Neuron (in vitro differentiated cells): Measurements from ENCODE around the gene ECI2.
A peak's percentile ranks its signal among the peaks of the same experiment; 100 is the strongest.

Experiments used
- H2AFZ ChIP-seq: one replicate; pipeline ENCODE4 v1.6.1; 2013; ENCODE audit warnings: low read depth, mild to moderate bottlenecking, inconsistent platforms, low read length, moderate library complexity
- H3K27me3 ChIP-seq: one replicate; pipeline ENCODE4 v1.6.1; 2013; ENCODE audit warnings: low read length; ENCODE audit not compliant: insufficient read depth
- H3K36me3 ChIP-seq: one replicate; pipeline ENCODE4 v1.6.1; 2013; ENCODE audit warnings: low read length; ENCODE audit not compliant: insufficient read depth
- H3K4me1 ChIP-seq: one replicate; pipeline ENCODE4 v1.6.1; 2013; ENCODE audit warnings: low read length; ENCODE audit not compliant: insufficient read depth
- H3K4me3 ChIP-seq: 2 replicates; pipeline ENCODE4 v1.5.1; 2013; ENCODE audit warnings: mild to moderate bottlenecking, low read length, moderate library complexity
- H3K9me3 ChIP-seq: one replicate; pipeline ENCODE4 v1.6.1; 2013; ENCODE audit warnings: low read length

Gene ECI2

GRCh38 chr6:4134841-4135664 is at the start of gene ECI2:
ECI2 (minus strand) TSS chr6:4135575; CDS start chr6:4135560, 15 bp downstream.
- H3K36me3 ChIP-seq, result peaks cover 14% of the 10 kb centered on the region
- H3K4me3 ChIP-seq, result peak within 1 kb of the TSS; percentile 88
- peaks cover 4% of the 10 kb centered on the region for H3K27me3 ChIP-seq
- H2AFZ ChIP-seq, result peak within 1 kb of the TSS; percentile 95
- H3K9me3 ChIP-seq, result peaks cover 2% of the 10 kb centered on the region
- H3K4me1 ChIP-seq, result peaks cover 19% of the 10 kb centered on the region

- H3K36me3 ChIP-seq, result no peaks in the 10 kb centered on the region
- no peaks in the 10 kb centered on the region for H3K4me1 ChIP-seq
- H3K9me3 ChIP-seq, result no peaks in the 10 kb centered on the region
- no peaks in the 10 kb centered on the region for H3K27me3 ChIP-seq
- H3K4me3 ChIP-seq, result no peak overlapping the region
- no peak overlapping the region for H2AFZ ChIP-seq
Observed at GRCh38 chr6:4180652-4181255, 45.4 kb upstream of the ECI2 start.

GRCh38 chr6:4179960-4180651 is 44.7 kb upstream of the ECI2 start:
- Histone ChIP-seq H3K36me3 (no peaks in the 10 kb centered on the region), H3K27me3 (no peaks in the 10 kb centered on the region), H3K4me3 (no peak overlapping the region), H3K9me3 (no peaks in the 10 kb centered on the region), H2AFZ (no peak overlapping the region), H3K4me1 (no peaks in the 10 kb centered on the region)

- H3K36me3 ChIP-seq, result no peaks in the 10 kb centered on the region
- no peaks in the 10 kb centered on the region for H3K4me1 ChIP-seq
- H3K4me3 ChIP-seq, result no peak overlapping the region
- no peak overlapping the region for H2AFZ ChIP-seq
- H3K27me3 ChIP-seq, result no peaks in the 10 kb centered on the region
- H3K9me3 ChIP-seq, result no peaks in the 10 kb centered on the region
Observed at GRCh38 chr6:4178737-4179333, 43.5 kb upstream of the ECI2 start.

GRCh38 chr6:4176907-4177306 is 41.5 kb upstream of the ECI2 start:
- H2AFZ ChIP-seq, result no peak overlapping the region
- no peaks in the 10 kb centered on the region for H3K36me3 ChIP-seq
- no peak overlapping the region for H3K4me3 ChIP-seq
- no peaks in the 10 kb centered on the region for H3K9me3 ChIP-seq
- no peaks in the 10 kb centered on the region for H3K27me3 ChIP-seq
- no peaks in the 10 kb centered on the region for H3K4me1 ChIP-seq

- H3K4me1 ChIP-seq, result peaks cover 5% of the 10 kb centered on the region
- no peaks in the 10 kb centered on the region for H3K9me3 ChIP-seq
- H3K27me3 ChIP-seq, result no peaks in the 10 kb centered on the region
- H3K4me3 ChIP-seq, result no peak overlapping the region
- no peaks in the 10 kb centered on the region for H3K36me3 ChIP-seq
- no peak overlapping the region for H2AFZ ChIP-seq
Observed at GRCh38 chr6:4174042-4174441, 38.7 kb upstream of the ECI2 start.

- H3K9me3 ChIP-seq, result no peaks in the 10 kb centered on the region
- no peak overlapping the region for H2AFZ ChIP-seq
- H3K27me3 ChIP-seq, result no peaks in the 10 kb centered on the region
- no peaks in the 10 kb centered on the region for H3K36me3 ChIP-seq
- peaks cover 9% of the 10 kb centered on the region for H3K4me1 ChIP-seq
- no peak overlapping the region for H3K4me3 ChIP-seq
Observed at GRCh38 chr6:4172368-4172767, 37.0 kb upstream of the ECI2 start.

- Histone ChIP-seq H3K4me3 (no peak overlapping the region), H3K4me1 (peaks cover 9% of the 10 kb centered on the region), H3K36me3 (no peaks in the 10 kb centered on the region), H3K27me3 (no peaks in the 10 kb centered on the region), H2AFZ (no peak overlapping the region), H3K9me3 (no peaks in the 10 kb centered on the region)
Observed at GRCh38 chr6:4170297-4170696, 34.9 kb upstream of the ECI2 start.

GRCh38 chr6:4169028-4169789 is 33.8 kb upstream of the ECI2 start:
- Histone ChIP-seq H3K36me3 (no peaks in the 10 kb centered on the region), H3K9me3 (no peaks in the 10 kb centered on the region), H3K4me3 (no peak overlapping the region), H3K27me3 (no peaks in the 10 kb centered on the region), H2AFZ (no peak overlapping the region), H3K4me1 (peaks cover 14% of the 10 kb centered on the region)

GRCh38 chr6:4167833-4168232 is 32.5 kb upstream of the ECI2 start:
- no peaks in the 10 kb centered on the region for H3K27me3 ChIP-seq
- H3K9me3 ChIP-seq, result no peaks in the 10 kb centered on the region
- no peak overlapping the region for H3K4me3 ChIP-seq
- H3K4me1 ChIP-seq, result peaks cover 26% of the 10 kb centered on the region
- no peak overlapping the region for H2AFZ ChIP-seq
- no peaks in the 10 kb centered on the region for H3K36me3 ChIP-seq

- Histone ChIP-seq H2AFZ (no peak overlapping the region), H3K4me1 (peaks cover 26% of the 10 kb centered on the region), H3K36me3 (no peaks in the 10 kb centered on the region), H3K9me3 (no peaks in the 10 kb centered on the region), H3K27me3 (no peaks in the 10 kb centered on the region), H3K4me3 (no peak overlapping the region)
Observed at GRCh38 chr6:4167123-4167522, 31.7 kb upstream of the ECI2 start.

- no peaks in the 10 kb centered on the region for H3K9me3 ChIP-seq
- peaks cover 24% of the 10 kb centered on the region for H3K4me1 ChIP-seq
- H2AFZ ChIP-seq, result no peak overlapping the region
- H3K27me3 ChIP-seq, result no peaks in the 10 kb centered on the region
- H3K36me3 ChIP-seq, result no peaks in the 10 kb centered on the region
- no peak overlapping the region for H3K4me3 ChIP-seq
Observed at GRCh38 chr6:4164456-4164855, 29.1 kb upstream of the ECI2 start.
